OCI-LY3 (cell line): ENCODE measurements around the gene PSENEN.

Experiments
- EZH2phosphoT487 ChIP-seq: fragments of 200-600 bp; shearing (Covaris generic); IDR thresholded peaks from 2 replicates; pipeline ENCODE4 v1.6.1; 2018; ENCODE audit warnings: antibody characterized with exemption, mixed run types, low read depth
- TF ChIP-seq, protein P1 (sequence below): fragments of 200-600, 300-600 bp; sonication (generic); IDR thresholded peaks from 2 replicates; pipeline ENCODE4 v1.5.1; 2014; ENCODE audit warnings: antibody characterized with exemption, low read length, low read depth

DNA sequence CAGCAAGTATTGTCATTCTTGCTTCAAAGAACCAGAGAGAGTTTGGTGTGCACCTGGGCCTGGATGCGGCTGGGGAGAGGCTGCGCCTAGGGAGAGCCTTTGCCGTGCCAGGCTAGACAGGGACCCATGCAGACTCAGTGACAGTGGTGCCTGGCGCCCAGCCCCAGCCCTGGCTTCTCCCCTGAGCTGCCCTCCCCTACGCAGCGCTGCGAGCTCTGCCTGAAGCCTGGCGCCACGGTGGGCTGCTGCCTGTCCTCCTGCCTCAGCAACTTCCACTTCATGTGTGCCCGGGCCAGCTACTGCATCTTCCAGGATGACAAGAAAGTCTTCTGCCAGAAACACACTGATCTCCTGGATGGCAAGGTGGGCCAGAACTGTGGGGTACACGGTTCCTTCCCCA lies 15.7 kb upstream of the PSENEN start:
- TF ChIP-seq, protein P1, sequence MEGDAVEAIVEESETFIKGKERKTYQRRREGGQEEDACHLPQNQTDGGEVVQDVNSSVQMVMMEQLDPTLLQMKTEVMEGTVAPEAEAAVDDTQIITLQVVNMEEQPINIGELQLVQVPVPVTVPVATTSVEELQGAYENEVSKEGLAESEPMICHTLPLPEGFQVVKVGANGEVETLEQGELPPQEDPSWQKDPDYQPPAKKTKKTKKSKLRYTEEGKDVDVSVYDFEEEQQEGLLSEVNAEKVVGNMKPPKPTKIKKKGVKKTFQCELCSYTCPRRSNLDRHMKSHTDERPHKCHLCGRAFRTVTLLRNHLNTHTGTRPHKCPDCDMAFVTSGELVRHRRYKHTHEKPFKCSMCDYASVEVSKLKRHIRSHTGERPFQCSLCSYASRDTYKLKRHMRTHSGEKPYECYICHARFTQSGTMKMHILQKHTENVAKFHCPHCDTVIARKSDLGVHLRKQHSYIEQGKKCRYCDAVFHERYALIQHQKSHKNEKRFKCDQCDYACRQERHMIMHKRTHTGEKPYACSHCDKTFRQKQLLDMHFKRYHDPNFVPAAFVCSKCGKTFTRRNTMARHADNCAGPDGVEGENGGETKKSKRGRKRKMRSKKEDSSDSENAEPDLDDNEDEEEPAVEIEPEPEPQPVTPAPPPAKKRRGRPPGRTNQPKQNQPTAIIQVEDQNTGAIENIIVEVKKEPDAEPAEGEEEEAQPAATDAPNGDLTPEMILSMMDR, result no peak
- TF ChIP-seq EZH2phosphoT487, result no peak
